HepG2 (cell line): ENCODE results near the gene WDR49. TPM values are rescaled to one million over a fixed set of nuclear protein-coding genes. Genes with fewer than 3 reads are reported as not detected.

Source experiments
- ELF3 ChIP-seq: IDR thresholded peaks from 2 replicates; pipeline ENCODE4 v1.6.1; 2016; ENCODE audit warnings: missing genetic modification reagents, missing compliant biosample characterization
- FOXJ3 ChIP-seq: sonication (generic); formaldehyde crosslinking; IDR thresholded peaks from 2 replicates; pipeline ENCODE4 v1.4.0; 2020; ENCODE audit warnings: missing genetic modification reagents, mild to moderate bottlenecking, borderline replicate concordance
- HMG20B ChIP-seq: conservative IDR thresholded peaks from 2 replicates; pipeline ENCODE4 v1.6.1; 2016; ENCODE audit warnings: missing genetic modification reagents, missing compliant biosample characterization
- KMT2A ChIP-seq: sonication (generic); formaldehyde crosslinking; IDR thresholded peaks from 2 replicates; pipeline ENCODE4 v1.4.0; 2020; ENCODE audit warnings: missing genetic modification reagents
- MED1 ChIP-seq: sonication (generic); formaldehyde crosslinking; IDR thresholded peaks from 2 replicates; pipeline ENCODE4 v1.4.0; 2020; ENCODE audit warnings: missing genetic modification reagents
- NFE2L1 ChIP-seq: sonication (generic); formaldehyde crosslinking; IDR thresholded peaks from 2 replicates; pipeline ENCODE4 v1.4.0; 2020; ENCODE audit warnings: missing genetic modification reagents, mild to moderate bottlenecking, borderline replicate concordance
- SAP130 ChIP-seq: IDR thresholded peaks from 2 replicates; pipeline ENCODE4 v1.6.1; 2016; ENCODE audit warnings: low read depth
- SOX6 ChIP-seq, 2 experiments: fragments of 450-650 bp in 1 of 2; sonication (generic) in 1 of 2; formaldehyde crosslinking in 1 of 2; IDR thresholded peaks; 2 replicates each; pipeline versions ENCODE4 v1.4.0 to v1.6.1; 2017 to 2020; ENCODE audit warnings: antibody characterized with exemption in 1 of 2, mild to moderate bottlenecking in 1 of 2, missing genetic modification reagents in 1 of 2
- polyA plus RNA-seq, 8 experiments: library from polyadenylated mRNA; depleted of rRNA in 3 of 8; stranded (reverse) in 7 of 8; unstranded in 1 of 8; fragments of >200 nt; fragmentation: Illumina TruSeq in 4 of 8; extraction: Trizol in 4 of 8; gene quantifications; 2 replicates each; pipeline versions ENCODE4 v1.2.1 to v1.2.3, GENCODE V29; 2011 to 2016; ENCODE audit warnings: low read depth in 4 of 8, missing spikeins in 1 of 8, mixed read lengths in 1 of 8; ENCODE audit not compliant: insufficient read depth in 1 of 8
- total RNA-seq, 5 experiments: library from RNA; depleted of rRNA; stranded (reverse); fragments of >200 nt; fragmentation: Illumina TruSeq; extraction: Trizol; gene quantifications; 2 replicates each; pipeline ENCODE4 v1.2.3, GENCODE V29; 2016; ENCODE audit warnings: low read depth in 1 of 5
- TF ChIP-seq, protein P1 (sequence below), 2 experiments: IDR thresholded peaks; 2 replicates each; pipeline ENCODE4 v1.6.1; 2011 to 2012; ENCODE audit warnings: low read length in 2 of 2, borderline replicate concordance in 1 of 2, low read depth in 1 of 2, mild to moderate bottlenecking in 1 of 2, moderate library complexity in 1 of 2
- TF ChIP-seq, protein P2 (sequence below): sonication (generic); formaldehyde crosslinking; IDR thresholded peaks from 2 replicates; pipeline ENCODE4 v1.4.0; 2020; ENCODE audit warnings: missing genetic modification reagents, borderline replicate concordance
- TF ChIP-seq, protein P3 (sequence below): IDR thresholded peaks from 2 replicates; pipeline ENCODE4 v1.6.1; 2012; ENCODE audit warnings: low read depth, low read length, improper control_type of control experiment
- TF ChIP-seq, protein P4 (sequence below): sonication (generic); formaldehyde crosslinking; conservative IDR thresholded peaks from 2 replicates; pipeline ENCODE4 v1.4.0; 2020; ENCODE audit warnings: missing genetic modification reagents
- TF ChIP-seq, protein P5 (sequence below): IDR thresholded peaks from 2 replicates; pipeline ENCODE4 v1.6.1; 2016; ENCODE audit warnings: low read depth
- TF ChIP-seq, protein P6 (sequence below): sonication (generic); formaldehyde crosslinking; IDR thresholded peaks from 2 replicates; pipeline ENCODE4 v1.4.0; 2020; ENCODE audit warnings: missing genetic modification reagents, borderline replicate concordance

The WDR49 gene
- total and polyA plus RNA-seq, 2 of the 13 experiments (the other 11 are each of a cell fraction or from before 2014, with no cell fraction given), result 0.04 TPM; not detected in 1

DNA sequence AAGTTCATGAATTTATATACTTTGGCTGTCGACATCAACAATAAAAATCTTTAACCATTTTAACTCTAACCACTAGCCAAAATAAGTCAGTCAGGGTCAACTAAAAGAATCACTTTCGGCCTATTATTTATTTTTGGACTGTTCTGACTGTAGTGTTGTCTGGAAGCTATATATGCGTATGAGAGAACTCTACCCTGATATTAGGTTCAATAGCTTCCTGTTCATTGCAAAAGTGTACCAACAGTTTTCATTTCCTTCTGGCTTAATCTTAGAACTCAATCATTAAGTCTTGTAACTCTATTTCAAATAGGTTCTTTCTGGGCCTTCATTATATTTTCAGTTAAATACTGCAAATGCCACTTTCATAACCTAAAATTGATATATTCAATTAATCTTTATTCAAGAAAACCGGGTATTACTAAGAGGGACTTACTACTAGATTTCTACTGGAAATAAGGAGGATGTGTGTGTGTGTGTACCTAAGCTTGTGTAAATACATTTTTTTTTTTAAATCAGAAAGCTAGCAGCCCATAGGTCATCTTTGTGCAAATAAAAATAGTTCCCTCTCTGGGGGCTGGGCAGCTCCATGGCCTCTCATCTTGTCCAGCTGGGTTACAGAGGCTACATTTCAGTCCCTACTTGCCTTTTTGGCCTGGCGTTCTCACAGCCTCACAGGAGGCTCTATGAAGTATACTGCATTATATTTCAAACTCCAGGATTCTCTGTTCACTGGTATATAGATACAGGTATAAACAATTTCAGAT, 185.7 kb downstream of the WDR49 start (continued):
- TF ChIP-seq SOX6 (IDR thresholded peaks at IDR 0.05) (no peak), SOX6 (CRISPR knock-in tag; IDR thresholded peaks at IDR 0.05) (peak; percentile 33; the same call in 1 of the 2 replicates), NFE2L1 (no peak), KMT2A (CRISPR knock-in tag) (no peak), FOXJ3 (CRISPR knock-in tag) (0 out of 2 replicates have a peak, but pooled peaks have one; percentile 71), SAP130 (CRISPR knock-in tag) (0 out of 2 replicates have a peak, but pooled peaks have one; percentile 23), HMG20B (CRISPR knock-in tag) (no peak), ELF3 (CRISPR knock-in tag) (peak; percentile 40; the same call in 1 of the 2 replicates), MED1 (CRISPR knock-in tag) (peak; percentile 26; the same call in 1 of the 2 replicates)
- TF ChIP-seq, protein P1, sequence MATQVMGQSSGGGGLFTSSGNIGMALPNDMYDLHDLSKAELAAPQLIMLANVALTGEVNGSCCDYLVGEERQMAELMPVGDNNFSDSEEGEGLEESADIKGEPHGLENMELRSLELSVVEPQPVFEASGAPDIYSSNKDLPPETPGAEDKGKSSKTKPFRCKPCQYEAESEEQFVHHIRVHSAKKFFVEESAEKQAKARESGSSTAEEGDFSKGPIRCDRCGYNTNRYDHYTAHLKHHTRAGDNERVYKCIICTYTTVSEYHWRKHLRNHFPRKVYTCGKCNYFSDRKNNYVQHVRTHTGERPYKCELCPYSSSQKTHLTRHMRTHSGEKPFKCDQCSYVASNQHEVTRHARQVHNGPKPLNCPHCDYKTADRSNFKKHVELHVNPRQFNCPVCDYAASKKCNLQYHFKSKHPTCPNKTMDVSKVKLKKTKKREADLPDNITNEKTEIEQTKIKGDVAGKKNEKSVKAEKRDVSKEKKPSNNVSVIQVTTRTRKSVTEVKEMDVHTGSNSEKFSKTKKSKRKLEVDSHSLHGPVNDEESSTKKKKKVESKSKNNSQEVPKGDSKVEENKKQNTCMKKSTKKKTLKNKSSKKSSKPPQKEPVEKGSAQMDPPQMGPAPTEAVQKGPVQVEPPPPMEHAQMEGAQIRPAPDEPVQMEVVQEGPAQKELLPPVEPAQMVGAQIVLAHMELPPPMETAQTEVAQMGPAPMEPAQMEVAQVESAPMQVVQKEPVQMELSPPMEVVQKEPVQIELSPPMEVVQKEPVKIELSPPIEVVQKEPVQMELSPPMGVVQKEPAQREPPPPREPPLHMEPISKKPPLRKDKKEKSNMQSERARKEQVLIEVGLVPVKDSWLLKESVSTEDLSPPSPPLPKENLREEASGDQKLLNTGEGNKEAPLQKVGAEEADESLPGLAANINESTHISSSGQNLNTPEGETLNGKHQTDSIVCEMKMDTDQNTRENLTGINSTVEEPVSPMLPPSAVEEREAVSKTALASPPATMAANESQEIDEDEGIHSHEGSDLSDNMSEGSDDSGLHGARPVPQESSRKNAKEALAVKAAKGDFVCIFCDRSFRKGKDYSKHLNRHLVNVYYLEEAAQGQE (IDR thresholded peaks at IDR 0.05; ENCODE audit: borderline replicate concordance in 1 of 2, low read depth in 1 of 2, low read length in 2 of 2), result 0 out of 4 replicates have a peak, but pooled peaks of 1 of the 2 experiments have one; percentile 20
- TF ChIP-seq, protein P2, sequence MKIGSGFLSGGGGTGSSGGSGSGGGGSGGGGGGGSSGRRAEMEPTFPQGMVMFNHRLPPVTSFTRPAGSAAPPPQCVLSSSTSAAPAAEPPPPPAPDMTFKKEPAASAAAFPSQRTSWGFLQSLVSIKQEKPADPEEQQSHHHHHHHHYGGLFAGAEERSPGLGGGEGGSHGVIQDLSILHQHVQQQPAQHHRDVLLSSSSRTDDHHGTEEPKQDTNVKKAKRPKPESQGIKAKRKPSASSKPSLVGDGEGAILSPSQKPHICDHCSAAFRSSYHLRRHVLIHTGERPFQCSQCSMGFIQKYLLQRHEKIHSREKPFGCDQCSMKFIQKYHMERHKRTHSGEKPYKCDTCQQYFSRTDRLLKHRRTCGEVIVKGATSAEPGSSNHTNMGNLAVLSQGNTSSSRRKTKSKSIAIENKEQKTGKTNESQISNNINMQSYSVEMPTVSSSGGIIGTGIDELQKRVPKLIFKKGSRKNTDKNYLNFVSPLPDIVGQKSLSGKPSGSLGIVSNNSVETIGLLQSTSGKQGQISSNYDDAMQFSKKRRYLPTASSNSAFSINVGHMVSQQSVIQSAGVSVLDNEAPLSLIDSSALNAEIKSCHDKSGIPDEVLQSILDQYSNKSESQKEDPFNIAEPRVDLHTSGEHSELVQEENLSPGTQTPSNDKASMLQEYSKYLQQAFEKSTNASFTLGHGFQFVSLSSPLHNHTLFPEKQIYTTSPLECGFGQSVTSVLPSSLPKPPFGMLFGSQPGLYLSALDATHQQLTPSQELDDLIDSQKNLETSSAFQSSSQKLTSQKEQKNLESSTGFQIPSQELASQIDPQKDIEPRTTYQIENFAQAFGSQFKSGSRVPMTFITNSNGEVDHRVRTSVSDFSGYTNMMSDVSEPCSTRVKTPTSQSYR (CRISPR knock-in tag), result peak; percentile 72; the same call in 1 of the 2 replicates
- TF ChIP-seq, protein P3, sequence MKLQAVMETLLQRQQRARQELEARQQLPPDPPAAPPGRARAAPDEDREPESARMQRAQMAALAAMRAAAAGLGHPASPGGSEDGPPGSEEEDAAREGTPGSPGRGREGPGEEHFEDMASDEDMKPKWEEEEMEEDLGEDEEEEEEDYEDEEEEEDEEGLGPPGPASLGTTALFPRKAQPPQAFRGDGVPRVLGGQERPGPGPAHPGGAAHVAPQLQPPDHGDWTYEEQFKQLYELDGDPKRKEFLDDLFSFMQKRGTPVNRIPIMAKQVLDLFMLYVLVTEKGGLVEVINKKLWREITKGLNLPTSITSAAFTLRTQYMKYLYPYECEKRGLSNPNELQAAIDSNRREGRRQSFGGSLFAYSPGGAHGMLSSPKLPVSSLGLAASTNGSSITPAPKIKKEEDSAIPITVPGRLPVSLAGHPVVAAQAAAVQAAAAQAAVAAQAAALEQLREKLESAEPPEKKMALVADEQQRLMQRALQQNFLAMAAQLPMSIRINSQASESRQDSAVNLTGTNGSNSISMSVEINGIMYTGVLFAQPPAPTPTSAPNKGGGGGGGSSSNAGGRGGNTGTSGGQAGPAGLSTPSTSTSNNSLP, result peak; percentile 74
- TF ChIP-seq, protein P4, sequence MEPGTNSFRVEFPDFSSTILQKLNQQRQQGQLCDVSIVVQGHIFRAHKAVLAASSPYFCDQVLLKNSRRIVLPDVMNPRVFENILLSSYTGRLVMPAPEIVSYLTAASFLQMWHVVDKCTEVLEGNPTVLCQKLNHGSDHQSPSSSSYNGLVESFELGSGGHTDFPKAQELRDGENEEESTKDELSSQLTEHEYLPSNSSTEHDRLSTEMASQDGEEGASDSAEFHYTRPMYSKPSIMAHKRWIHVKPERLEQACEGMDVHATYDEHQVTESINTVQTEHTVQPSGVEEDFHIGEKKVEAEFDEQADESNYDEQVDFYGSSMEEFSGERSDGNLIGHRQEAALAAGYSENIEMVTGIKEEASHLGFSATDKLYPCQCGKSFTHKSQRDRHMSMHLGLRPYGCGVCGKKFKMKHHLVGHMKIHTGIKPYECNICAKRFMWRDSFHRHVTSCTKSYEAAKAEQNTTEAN, result no peak
- TF ChIP-seq, protein P5, sequence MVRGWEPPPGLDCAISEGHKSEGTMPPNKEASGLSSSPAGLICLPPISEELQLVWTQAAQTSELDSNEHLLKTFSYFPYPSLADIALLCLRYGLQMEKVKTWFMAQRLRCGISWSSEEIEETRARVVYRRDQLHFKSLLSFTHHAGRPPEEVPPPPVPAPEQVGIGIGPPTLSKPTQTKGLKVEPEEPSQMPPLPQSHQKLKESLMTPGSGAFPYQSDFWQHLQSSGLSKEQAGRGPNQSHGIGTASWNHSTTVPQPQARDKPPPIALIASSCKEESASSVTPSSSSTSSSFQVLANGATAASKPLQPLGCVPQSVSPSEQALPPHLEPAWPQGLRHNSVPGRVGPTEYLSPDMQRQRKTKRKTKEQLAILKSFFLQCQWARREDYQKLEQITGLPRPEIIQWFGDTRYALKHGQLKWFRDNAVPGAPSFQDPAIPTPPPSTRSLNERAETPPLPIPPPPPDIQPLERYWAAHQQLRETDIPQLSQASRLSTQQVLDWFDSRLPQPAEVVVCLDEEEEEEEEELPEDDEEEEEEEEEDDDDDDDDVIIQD (CRISPR knock-in tag), result peak; percentile 98
- TF ChIP-seq, protein P6, sequence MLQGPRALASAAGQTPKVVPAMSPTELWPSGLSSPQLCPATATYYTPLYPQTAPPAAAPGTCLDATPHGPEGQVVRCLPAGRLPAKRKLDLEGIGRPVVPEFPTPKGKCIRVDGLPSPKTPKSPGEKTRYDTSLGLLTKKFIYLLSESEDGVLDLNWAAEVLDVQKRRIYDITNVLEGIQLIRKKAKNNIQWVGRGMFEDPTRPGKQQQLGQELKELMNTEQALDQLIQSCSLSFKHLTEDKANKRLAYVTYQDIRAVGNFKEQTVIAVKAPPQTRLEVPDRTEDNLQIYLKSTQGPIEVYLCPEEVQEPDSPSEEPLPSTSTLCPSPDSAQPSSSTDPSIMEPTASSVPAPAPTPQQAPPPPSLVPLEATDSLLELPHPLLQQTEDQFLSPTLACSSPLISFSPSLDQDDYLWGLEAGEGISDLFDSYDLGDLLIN (CRISPR knock-in tag), result no peak
